ENCODE measurements around the gene COL15A1.
A peak's percentile ranks its signal among the peaks of the same experiment; 100 is the strongest.

Gene COL15A1

GRCh38 chr9:98915599-98915998 lies 28.1 kb upstream of the COL15A1 start:
- DNase-seq (ENCODE audit: low read depth, low spot score), result no peak

GRCh38 chr9:98916660-98917059 lies 27.0 kb upstream of the COL15A1 start:
- no peak for DNase-seq (ENCODE audit: low read depth, low spot score)

DNA sequence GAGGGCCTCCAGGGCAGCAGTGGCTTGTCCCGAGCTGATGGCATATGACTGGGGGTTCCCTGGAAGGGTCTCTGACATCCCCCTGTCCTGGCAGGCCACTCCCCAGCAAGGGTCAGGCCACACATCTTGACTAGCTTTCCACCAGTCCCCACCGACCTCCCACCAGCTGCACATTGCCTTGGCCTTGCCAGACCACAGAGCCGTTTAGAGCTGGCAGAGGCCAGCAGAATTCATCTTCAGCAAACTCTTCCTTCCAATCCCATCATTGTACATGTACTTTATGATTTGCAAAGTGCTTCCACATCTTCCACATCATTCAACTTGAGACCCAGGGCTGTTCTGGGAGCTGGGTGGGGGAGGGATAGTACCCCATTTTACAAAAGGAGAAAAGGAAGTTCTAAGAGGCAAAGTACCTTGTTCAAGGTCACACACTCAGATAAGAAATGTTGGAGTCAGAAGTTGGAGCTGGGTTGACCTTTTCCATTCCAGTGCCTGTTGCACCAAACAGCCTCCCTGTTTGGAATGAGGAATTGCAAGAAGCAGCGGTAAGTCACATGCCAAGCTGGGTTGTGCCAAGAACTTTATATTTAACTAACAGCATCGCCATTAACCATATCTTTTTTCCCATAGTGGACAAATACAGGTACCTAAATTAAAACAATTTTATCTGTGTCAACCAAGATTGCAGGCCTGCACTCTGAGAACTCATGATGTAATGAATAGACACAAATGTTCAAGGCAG lies 25.8 kb upstream of the COL15A1 start:
- DNase-seq (ENCODE audit: low read depth, low spot score), result no peak

GRCh38 chr9:98921732-98922131 lies 22.0 kb upstream of the COL15A1 start:
- no peak for DNase-seq (ENCODE audit: low read depth, low spot score)

- peak; percentile 58 for DNase-seq (ENCODE audit: low read depth, low spot score)
Observed at GRCh38 chr9:98922721-98923435, 20.8 kb upstream of the COL15A1 start.

DNA sequence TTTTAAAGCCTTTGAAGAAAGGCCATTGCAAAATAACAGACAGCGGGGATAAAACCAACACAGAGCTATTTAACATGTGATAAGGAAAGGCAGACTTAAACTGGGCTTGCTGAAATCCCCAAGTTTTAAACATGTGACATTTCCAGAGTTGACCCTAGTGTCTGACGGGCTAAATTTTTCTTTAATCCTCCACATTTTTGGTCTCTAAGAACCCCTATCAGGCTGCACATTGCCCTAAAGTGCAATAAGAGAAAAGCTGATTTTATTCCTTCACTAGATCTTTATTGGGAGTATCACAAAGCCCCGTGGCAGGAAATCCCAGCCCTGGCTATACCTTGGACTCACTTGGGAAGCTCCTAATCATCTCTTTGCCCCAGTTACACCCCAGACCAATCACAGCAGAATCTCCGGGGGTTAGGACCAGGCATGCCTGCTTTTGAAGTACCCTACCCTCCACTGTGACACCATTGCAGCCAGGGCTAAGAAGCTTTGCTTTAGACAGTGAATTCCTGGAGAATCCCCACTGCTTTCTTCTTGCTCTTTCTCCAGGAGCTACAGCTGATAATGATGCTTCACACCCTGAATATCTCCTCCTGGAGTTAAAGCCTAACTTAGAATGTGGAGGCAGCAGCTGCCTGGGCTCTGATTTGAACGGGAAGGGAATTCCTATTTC lies 20.1 kb upstream of the COL15A1 start:
- DNase-seq (ENCODE audit: low read depth, low spot score), result no peak

GRCh38 chr9:98924946-98925820 lies 18.5 kb upstream of the COL15A1 start:
- DNase-seq (ENCODE audit: low read depth, low spot score), result peak; percentile 54

- DNase-seq (ENCODE audit: low read depth, low spot score), result peak; percentile 53
Observed at GRCh38 chr9:98925956-98926355, 17.8 kb upstream of the COL15A1 start.

DNA sequence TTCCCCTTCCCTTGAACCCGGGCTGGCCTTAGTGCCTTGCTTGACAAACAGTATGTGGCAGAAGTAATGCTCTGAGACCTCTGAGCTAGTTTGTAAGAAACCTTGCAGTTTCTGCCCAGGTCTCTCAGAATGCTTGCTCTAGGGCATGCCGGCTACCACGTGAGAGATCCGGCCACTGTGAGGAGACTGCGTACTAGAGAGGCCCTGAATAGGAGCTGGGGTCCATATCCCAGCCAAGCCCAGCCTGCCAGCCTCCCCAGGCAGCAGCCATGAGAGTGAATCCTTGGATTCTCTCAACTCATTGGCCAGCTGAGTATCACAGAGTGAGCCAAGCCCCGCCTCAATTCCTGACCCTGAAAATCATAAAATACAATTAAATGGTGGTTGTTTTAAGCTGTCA lies 16.0 kb upstream of the COL15A1 start:
- DNase-seq (ENCODE audit: low read depth, low spot score), result no peak

- peak; percentile 49 for DNase-seq (ENCODE audit: low read depth, low spot score)
Observed at GRCh38 chr9:98929071-98929470, 14.6 kb upstream of the COL15A1 start.

DNA sequence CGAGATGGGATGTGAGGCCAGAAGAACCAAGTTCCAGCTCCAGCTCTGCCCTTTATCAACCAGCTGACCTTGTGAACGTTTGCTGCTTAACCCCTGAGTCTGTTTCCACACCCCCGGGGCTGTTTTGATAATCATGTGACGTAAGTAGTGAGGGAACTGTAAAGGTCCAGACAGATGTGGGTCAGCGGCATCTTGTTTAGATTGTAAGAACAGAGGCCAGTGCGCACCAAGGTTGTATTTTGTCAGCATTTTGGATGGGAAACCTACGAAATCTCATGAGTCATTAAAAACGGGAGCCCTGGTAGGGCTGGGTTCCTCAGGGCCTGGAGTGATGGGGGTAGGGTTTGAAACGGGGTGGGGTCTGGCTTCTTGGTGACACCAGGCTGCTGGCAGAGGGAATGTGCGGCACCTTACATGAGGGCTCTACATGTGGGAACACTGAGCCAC lies 13.8 kb upstream of the COL15A1 start:
- no peak for DNase-seq (ENCODE audit: low read depth, low spot score)

DNA sequence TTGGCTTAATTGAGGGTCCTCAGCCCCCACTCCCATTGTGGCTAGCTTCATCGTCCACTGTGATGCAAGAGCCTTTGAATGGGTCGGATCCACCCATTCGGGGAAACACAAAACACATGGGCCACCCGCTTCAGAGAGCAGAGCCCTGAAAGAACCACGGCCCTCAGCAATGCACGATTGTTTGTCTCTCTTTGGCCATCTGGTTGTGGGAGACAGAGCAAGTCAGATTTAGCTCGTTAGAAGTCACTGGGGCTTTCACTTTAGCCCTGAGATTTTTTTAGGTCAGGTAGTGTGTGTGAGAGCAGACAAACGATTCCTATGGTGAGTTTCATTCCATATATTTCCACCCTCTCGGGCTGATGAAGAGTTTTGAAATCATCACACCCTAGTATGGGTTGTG lies 12.9 kb upstream of the COL15A1 start:
- DNase-seq (ENCODE audit: low read depth, low spot score), result no peak

DNA sequence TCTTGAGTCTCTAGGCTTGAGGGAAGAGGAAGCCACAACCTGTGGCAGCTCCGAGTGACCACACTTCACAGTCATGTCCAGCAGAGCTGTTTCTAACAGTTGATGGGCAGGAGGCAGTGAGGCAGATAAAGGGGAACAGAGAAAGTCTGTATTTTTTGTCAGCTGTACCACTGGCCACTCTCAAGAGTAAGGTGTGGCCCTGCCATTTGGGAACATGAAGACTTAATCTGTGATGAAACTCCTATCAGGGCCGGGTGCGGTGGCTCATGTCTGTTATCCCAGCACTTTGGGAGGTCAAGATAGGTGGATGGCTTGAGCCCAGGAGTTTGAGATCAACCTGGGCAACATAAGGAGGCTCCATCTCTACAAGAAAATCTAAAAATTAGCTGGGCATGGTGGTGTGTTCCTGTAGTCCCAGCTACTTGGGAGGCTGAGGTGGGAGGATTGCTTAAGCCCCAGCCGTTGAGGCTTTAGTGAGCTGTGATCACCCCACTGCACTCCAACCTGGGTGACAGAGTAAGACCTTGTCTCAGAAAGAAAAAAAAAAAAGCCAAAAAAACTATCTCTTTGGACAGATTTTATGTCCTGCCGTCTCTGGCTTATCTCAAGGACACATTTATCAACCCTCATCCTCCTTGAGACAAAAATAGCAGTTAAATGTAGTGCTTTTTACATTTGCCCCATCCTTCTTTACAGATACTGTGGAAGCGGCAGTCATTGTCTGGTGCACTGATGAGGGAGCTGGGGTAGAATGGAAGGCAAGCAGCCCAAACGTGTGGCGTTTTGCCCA lies 11.9 kb upstream of the COL15A1 start:
- DNase-seq (ENCODE audit: low read depth, low spot score), result no peak

- no peak for DNase-seq (ENCODE audit: low read depth, low spot score)
Observed at GRCh38 chr9:98933185-98933584, 10.5 kb upstream of the COL15A1 start.

DNA sequence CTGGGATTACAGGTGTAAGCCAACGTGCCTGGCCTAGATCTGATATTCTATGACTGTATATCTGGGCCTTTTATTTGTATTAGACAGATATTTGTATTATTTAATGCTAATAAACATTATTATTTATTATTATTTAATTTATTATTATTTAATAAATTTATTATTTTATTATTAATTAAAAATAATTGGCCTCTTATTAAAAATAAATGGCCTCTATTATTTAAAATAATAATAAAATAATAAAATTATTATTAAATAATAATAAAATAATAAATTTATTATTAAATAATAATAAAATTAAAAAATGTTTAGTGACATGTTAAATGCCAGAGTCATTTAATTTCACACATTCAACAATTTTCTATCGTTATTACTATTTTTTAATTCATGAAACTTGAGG lies 9.8 kb upstream of the COL15A1 start:
- no peak for DNase-seq (ENCODE audit: low read depth, low spot score)

DNA sequence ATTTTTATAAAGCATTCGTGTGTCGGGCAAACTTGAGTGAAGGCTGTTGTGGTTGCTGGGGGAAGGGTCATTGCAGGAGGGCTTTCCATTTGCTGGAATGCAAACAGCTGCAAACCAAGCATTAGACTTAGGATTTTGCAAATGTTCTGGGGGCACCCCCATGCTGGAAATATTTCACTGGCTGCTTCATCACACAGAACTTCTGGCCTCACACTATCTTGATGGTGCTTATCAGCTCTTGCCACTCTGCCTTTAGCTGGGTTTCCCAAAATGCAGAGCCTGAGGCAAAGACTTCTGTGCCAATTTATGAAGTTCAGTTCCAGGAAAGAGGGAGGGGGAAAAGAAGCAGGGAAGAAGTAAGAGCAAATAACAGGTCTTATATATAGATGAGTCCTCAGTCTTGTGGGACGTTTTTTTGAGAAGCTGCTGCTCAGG lies 8.6 kb upstream of the COL15A1 start:
- DNase-seq (ENCODE audit: low read depth, low spot score), result no peak

GRCh38 chr9:98940276-98940675 lies 3.4 kb upstream of the COL15A1 start:
- no peak for DNase-seq (ENCODE audit: low read depth, low spot score)

DNA sequence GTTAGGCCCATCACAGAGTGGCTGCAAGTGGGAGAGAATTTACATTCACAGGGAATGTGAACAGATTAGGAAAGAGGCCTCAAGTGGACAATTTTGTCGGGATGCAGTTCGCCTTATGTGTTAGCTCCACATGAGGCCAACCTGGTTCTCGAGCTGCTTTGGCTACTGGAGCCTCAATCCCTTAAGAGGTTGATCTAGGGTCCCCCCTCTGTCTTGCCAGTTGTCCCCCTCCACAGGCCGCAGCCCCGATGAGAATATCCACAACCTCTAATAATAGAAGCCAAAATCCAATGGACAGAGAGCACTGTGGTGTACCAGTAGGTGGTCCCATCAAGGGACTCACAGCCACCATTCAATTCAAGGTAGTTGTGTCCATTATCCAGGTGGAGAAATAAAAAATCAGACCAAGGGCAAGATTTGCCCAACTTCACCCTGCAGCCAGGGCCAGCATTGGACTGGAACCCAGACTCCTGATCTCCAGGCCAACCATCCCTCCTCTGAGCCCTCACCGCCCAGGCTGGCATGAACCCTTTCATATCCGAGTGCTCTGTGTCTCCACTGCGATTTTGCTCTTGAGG lies 1.7 kb upstream of the COL15A1 start:
- DNase-seq (ENCODE audit: low read depth, low spot score), result no peak

DNA sequence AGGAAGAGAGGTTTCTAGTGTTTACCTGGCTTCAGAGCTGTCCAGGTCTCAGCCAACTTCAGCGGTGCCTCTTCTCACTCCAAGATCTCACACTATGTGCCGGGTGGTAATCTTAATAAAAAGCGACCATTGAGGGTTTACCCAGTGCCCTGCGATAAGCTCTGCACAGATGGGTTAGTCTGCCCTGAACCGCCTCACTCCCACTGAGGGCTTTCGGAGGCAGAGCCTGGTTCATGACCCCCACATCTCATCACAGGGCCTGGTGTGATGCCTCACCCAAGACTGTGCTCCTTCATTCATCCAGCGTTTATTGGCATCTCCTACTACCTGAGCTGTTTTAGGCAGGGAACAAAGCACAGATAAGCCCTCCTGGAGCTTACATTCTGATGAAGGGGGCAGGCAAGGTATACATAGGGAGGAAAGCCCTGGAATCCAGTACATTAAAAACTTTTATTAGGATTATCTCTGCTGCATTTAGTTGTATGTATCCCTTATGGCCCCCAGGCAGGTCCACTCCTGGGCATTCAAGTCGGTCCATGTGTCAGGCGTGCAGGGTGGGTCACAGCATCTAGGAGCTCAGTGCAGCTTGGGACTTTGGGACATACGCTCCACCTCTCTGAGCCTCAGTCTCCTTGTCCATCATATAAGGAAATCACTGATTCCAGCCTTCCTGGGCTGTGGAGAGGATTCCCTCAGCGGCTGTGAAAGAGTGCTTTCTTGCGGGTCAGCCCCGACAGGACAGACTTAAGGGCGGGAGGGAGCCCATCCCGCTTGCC lies 613 bp upstream of the COL15A1 start:
- no peak for DNase-seq (ENCODE audit: low read depth, low spot score)
